ENCODE data around the gene WDR13. TPM values are rescaled to one million over a fixed set of nuclear protein-coding genes. Genes with fewer than 3 reads are reported as not detected.

WDR13 gene
- total RNA-seq, 1 experiment from 2014 or later: 91.3 TPM

- Histone ChIP-seq H3K4me3 (ENCODE audit: low read depth in 2 of 2, low read length in 2 of 2) (no peak overlapping the region), H3K27ac (ENCODE audit: low read length) (no peak overlapping the region), H3K36me3 (ENCODE audit: control insufficient read depth, insufficient read depth, low read length) (no peaks in the 10 kb centered on the region), H3K4me1 (ENCODE audit: control insufficient read depth, insufficient read depth, low read length) (peaks cover 4% of the 10 kb centered on the region; the same call in 1 of the 2 replicates), H3K9me3 (ENCODE audit: control insufficient read depth, insufficient read depth, low read depth, low read length) (no peaks in the 10 kb centered on the region), H3K27me3 (ENCODE audit: control insufficient read depth, insufficient read depth, low read length) (no peaks in the 10 kb centered on the region)
- DNase-seq (ENCODE audit: low read depth, low spot score) (no peak), ATAC-seq (no peak)
- POLR2A ChIA-PET: no interaction called here
- BruUV-seq (replicated peaks): no TSS peak
- intact Hi-C loops (cut with micrococcal nuclease; ENCODE audit: unreplicated experiment) (no loop called here), in situ Hi-C loops (cut with HindIII; ENCODE audit: low pct_unique_long_range_greater_than_20kb, low sequenced_read_pairs) (no loop called here)
- TF ChIP-seq POLR2AphosphoS5 (IDR thresholded peaks at IDR 0.05; ENCODE audit: low read depth, low read length) (no peak), TCF7L2 (IDR thresholded peaks at IDR 0.05; ENCODE audit: low read depth, low read length) (no peak), SIN3A (IDR thresholded peaks at IDR 0.05; ENCODE audit: borderline replicate concordance, insufficient read depth, low read depth, low read length) (no peak)
- TF ChIP-seq, protein P1, sequence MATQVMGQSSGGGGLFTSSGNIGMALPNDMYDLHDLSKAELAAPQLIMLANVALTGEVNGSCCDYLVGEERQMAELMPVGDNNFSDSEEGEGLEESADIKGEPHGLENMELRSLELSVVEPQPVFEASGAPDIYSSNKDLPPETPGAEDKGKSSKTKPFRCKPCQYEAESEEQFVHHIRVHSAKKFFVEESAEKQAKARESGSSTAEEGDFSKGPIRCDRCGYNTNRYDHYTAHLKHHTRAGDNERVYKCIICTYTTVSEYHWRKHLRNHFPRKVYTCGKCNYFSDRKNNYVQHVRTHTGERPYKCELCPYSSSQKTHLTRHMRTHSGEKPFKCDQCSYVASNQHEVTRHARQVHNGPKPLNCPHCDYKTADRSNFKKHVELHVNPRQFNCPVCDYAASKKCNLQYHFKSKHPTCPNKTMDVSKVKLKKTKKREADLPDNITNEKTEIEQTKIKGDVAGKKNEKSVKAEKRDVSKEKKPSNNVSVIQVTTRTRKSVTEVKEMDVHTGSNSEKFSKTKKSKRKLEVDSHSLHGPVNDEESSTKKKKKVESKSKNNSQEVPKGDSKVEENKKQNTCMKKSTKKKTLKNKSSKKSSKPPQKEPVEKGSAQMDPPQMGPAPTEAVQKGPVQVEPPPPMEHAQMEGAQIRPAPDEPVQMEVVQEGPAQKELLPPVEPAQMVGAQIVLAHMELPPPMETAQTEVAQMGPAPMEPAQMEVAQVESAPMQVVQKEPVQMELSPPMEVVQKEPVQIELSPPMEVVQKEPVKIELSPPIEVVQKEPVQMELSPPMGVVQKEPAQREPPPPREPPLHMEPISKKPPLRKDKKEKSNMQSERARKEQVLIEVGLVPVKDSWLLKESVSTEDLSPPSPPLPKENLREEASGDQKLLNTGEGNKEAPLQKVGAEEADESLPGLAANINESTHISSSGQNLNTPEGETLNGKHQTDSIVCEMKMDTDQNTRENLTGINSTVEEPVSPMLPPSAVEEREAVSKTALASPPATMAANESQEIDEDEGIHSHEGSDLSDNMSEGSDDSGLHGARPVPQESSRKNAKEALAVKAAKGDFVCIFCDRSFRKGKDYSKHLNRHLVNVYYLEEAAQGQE (IDR thresholded peaks at IDR 0.05; ENCODE audit: insufficient read depth in 1 of 2, low read depth in 2 of 2, low read length in 1 of 2): no peak
- TF ChIP-seq, protein P2, sequence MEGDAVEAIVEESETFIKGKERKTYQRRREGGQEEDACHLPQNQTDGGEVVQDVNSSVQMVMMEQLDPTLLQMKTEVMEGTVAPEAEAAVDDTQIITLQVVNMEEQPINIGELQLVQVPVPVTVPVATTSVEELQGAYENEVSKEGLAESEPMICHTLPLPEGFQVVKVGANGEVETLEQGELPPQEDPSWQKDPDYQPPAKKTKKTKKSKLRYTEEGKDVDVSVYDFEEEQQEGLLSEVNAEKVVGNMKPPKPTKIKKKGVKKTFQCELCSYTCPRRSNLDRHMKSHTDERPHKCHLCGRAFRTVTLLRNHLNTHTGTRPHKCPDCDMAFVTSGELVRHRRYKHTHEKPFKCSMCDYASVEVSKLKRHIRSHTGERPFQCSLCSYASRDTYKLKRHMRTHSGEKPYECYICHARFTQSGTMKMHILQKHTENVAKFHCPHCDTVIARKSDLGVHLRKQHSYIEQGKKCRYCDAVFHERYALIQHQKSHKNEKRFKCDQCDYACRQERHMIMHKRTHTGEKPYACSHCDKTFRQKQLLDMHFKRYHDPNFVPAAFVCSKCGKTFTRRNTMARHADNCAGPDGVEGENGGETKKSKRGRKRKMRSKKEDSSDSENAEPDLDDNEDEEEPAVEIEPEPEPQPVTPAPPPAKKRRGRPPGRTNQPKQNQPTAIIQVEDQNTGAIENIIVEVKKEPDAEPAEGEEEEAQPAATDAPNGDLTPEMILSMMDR (IDR thresholded peaks at IDR 0.05): no peak
- CTCF ChIA-PET: no interaction called here
Observed at GRCh38 chrX:48632207-48632606, 34.9 kb downstream of the WDR13 start.

- TF ChIP-seq SIN3A (IDR thresholded peaks at IDR 0.05; ENCODE audit: borderline replicate concordance, insufficient read depth, low read depth, low read length): no peak
- TF ChIP-seq, protein P2 (IDR thresholded peaks at IDR 0.05): no peak
- TF ChIP-seq TCF7L2 (IDR thresholded peaks at IDR 0.05; ENCODE audit: low read depth, low read length): no peak
- no peak for TF ChIP-seq POLR2AphosphoS5 (IDR thresholded peaks at IDR 0.05; ENCODE audit: low read depth, low read length)
- POLR2A ChIA-PET: no interaction called here
- Histone ChIP-seq H3K27me3 (ENCODE audit: control insufficient read depth, insufficient read depth, low read length) (no peaks in the 10 kb centered on the region), H3K27ac (ENCODE audit: low read length) (no peak overlapping the region; the same call in 1 of the 2 replicates), H3K4me3 (ENCODE audit: low read depth in 2 of 2, low read length in 2 of 2) (no peak overlapping the region), H3K9me3 (ENCODE audit: control insufficient read depth, insufficient read depth, low read depth, low read length) (no peaks in the 10 kb centered on the region), H3K36me3 (ENCODE audit: control insufficient read depth, insufficient read depth, low read length) (no peaks in the 10 kb centered on the region), H3K4me1 (ENCODE audit: control insufficient read depth, insufficient read depth, low read length) (peaks cover 4% of the 10 kb centered on the region; the same call in 1 of the 2 replicates)
- ATAC-seq: no peak
- CTCF ChIA-PET: interaction anchor here (0.6 kb wide), 1 partner anchor 155 kb away, joined by 4 read pairs; no protein-coding TSS in a partner anchor
- no peak for DNase-seq (ENCODE audit: low read depth, low spot score)
- in situ Hi-C loops (cut with HindIII; ENCODE audit: low pct_unique_long_range_greater_than_20kb, low sequenced_read_pairs) (no loop called here), intact Hi-C loops (cut with micrococcal nuclease; ENCODE audit: unreplicated experiment) (no loop called here)
- no TSS peak for BruUV-seq (replicated peaks)
Observed at GRCh38 chrX:48636301-48636700, 39.0 kb downstream of the WDR13 start.
